Esophagus mucosa (tissue), 1 donor: ENCODE data around the gene BCL2L11. TPM values are rescaled to one million over a fixed set of nuclear protein-coding genes. Genes with fewer than 3 reads are reported as not detected.
A peak's percentile ranks its signal among the peaks of the same experiment; 100 is the strongest.

ENCODE experiments used
- ATAC-seq: fragments of 200-7000 bp; cut with Tn5 transposase; one replicate; pipeline ENCODE4 v1.9.1; 2020
- total RNA-seq: library from RNA; stranded (reverse); gene quantifications from one replicate; pipeline ENCODE4 v1.2.4, GENCODE V29; 2023
- donor health status: DM: yes; HTN: yes; CAD: no.

The BCL2L11 gene
- total RNA-seq, 1 donor from 2014 or later: 16.6 TPM

DNA sequence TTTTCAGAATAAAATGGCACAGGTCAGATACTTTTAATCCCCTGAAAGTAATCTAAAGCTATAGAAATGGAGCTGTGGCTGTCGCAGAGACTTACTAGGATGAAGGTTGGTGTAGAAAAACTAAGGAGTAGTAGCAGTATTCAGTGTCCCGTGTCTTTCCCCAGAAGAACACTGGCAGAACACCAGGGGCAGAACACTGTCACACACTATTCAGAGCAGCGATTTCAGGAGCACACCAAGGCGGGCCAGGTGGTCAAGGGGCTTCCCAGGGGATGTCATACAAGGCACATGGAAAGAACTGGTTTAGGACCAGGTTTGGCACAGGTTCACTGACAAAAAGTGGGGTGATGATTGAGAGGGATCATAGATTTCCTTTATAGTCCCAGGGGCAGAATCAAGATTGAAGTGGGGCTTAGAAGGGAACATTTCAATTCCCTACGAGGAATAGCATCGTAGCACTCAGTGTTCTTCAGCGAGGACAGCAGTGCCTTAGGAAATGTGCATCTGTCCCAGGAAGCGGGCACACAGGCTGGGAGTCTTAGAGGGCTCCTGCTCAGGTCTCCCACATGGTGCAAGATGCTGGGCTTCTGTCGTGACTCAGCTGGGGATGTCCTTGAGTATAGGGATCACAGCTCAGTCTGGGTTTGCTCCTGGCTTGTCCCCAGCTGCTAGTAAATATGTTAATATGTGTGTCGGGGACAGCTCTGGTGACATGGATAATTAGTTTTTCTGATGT lies 22.6 kb downstream of the BCL2L11 start:
- ATAC-seq: no peak

DNA sequence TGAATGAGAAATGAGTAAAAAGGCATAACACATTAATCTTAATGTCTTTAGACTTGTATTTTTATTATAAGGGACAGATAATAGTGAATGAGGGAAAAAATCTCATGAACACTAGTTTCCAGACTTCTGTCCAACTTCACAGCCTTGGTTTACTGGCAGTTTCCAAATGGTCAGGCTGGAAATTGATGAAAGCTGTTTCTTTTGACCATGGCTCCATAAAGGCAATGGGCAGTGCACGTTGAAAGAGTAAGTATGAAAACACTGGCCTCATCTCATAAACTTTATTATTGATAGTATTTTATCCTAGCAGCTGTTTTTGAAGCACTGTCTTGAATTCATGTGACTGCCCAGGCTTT lies 23.1 kb downstream of the BCL2L11 start:
- ATAC-seq: no peak

DNA sequence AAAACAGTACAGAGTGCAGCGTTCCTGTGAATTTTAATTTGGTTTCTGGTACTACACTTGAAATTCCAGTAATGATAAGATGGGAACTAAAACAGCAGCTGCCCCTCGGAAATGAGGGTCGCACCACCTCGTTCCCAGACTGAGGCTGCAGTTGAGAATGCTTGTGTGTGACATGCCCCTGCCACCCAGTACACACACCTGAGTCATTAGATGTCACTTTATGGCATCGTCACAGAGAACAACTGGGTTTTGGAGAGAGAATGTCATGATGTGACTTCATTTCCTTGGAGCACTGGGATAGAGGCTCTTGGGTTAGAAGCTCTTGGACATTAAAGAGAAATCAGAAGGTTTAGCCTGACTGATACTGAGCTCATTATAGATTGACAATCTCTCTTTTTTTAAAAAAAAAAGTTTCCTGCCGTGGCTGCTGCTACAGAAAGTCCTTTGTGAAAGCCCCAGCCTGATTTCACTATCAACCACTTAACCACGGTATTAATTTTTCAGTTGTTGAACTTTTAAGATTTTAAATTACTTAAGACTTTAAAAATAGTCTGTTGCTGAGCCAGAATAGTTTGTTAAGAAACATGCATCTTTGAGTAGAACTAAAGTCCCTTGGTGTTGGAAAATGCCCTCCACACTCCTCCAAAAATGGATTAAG lies 24.5 kb downstream of the BCL2L11 start:
- ATAC-seq: no peak

DNA sequence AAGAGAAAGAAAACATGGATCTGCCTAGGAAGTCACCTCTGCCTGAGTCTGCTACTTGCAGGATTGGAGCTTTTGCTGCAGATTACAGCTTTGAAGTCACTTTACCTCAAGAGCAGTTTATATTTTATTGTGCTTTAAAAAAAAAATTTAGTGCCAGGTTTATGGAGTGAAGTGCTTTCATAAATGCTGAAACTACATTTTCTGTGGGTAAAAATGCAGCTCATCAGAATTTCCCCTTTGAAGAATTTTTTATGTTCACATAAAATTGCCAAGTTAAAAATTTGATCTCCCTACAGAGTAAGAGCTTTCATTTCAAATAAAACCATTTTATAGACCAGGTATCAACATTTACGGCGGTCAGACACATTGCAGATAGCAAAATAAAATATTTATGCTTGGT lies 25.2 kb downstream of the BCL2L11 start:
- ATAC-seq: no peak

DNA sequence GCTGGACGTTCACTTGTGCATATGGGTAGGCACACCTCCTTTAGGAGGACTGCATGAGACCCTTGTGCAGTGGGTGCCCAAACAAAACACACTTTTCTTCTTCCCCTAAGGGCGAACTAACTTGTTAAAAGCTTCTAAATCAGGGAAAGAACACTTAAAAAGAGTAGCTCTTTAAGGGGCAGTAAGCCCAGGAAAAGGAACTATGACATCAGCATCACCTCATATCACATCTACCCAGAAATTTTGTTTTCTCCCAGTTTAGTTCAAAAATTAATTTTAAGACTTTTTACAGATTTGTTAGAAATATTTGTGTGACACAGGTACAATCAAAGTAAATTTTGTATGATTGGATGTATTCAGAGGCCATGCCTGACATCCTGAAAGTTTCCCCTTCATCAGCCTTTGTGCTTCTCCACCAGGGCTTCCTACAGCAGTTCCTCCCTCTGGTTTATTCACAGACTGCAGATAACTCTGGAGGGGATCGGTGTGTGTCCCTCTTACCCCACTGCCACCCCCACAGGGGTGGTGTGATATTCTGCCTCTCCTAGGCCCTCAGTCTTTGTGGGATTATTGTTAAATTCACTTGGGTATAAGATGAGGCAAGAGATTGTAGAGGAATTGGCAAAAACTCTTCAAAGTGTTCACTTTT lies 27.6 kb downstream of the BCL2L11 start:
- no peak for ATAC-seq

DNA sequence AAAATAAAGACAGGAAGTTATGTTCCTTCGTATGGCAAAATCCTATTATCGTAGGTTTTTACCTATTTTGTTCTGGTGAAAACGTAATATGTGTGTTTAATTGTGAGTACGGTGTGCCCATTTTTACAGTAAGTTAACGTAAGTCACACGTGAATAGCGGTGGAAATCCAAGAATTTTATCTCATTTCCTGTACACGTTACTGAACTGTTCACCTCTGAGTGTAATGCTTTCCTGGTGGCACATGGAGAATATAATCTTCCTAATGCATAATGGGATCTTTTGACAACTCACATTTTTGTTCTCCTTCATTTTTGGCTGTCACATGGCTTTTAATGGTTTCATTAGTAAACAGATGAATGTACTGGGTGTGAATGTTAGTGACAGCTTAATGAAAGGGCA lies 28.2 kb downstream of the BCL2L11 start:
- ATAC-seq: no peak

DNA sequence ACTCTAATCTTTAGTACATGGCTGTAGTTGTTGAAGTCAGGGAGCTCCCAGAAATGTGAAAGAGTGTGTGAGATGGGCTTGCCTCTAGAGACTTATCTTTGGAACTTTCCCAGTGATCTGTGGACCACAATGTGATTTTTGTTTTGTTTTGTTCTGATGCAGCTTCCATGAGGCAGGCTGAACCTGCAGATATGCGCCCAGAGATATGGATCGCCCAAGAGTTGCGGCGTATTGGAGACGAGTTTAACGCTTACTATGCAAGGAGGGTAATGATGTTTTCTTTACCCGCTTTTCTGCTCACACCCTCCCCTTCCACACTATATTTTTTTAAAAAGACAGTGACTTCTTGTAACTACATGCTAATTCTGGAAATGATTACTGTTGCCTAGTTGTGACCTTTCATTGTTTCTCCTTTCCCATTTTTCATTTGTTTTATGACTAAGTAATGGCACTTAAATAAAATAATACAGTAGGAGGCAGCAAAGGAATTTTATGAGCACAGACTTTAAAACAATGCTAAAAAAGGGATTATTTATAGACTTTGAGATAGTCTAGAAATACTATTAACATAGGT lies 29.3 kb downstream of the BCL2L11 start:
- no peak for ATAC-seq

DNA sequence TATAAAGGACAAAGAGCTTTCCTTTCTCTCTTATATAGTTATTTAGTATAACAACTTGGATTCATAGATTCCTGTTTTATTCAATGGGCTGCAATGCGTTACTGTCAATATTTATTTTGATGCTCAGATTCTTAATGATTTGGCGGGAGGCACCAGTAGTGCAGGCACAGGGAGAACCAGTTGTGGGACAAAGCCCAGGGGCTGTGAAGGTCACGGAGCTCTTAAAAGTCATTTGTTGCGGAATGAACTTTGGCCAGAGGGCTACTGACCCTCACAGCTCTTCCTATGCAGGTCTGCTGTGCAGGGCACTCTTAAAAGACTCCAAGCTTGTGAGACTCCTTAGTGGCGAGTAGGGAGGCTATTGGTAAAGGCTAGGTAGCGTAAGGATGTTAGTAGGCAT lies 34.0 kb downstream of the BCL2L11 start:
- no peak for ATAC-seq

DNA sequence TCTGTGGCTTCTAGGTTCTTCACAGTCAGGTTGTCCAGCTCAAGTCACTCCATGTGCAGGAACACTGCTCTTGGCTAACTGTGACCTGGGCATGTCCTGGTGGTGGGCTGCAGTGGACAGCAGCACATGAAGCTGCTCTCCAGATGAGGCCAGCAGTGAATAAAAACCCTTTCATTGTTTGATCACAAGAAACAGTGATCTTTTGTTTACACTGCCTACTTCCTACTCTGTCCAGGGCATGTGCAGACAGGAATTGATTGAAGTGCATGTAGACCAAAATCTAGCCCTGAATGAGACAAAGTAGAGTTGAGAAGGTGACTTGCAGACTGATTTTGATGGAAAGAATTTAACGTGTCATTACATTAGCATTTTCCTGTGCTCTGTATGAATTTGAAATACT lies 34.9 kb downstream of the BCL2L11 start:
- peak; percentile 71 for ATAC-seq

DNA sequence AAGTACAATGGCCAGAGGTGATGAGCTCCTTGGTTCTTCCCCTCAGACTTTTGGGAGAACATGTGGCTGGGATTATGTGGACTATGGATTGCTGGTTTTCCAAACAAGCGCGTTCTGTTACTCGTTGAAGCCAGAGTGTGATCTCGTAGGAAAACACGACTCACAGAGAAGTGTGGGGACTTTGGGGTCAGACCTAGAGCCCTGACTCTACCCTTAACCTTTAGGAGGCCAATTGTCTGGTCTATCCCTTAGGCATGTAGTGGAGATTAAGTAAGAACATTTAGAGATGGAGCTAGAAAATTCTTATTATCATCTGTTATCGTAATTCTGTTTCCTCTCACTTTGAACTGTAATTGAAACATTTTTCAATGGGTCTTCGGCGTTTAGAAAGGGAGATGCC lies 35.8 kb downstream of the BCL2L11 start:
- ATAC-seq: no peak

DNA sequence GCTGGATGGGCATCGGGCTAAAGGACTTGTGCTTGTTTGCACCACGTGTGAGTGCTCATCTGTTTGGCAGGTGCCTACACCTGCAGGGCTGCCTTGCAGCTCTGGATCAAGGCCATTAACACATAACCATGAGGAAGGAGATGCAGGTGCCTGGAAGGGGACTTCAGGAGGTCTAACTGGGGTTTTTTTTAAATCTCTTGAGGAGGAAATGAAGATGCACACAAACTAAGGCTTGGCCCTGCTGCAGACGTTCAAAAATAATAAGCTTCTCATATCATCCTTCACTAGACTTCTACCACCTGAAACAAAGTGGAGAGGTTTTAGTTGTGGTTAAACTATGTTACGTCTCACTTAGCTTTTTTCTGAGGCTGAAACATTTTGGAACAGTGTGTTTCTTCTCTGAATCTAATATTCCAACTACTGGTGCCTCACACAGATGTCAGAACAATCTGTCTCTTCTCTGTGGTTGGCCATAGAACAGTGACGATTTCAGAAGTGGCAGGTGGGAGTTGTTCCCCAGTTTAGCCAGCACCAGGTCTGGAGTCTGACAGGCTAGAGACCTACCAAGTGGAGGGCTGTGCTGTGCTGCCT lies 36.5 kb downstream of the BCL2L11 start:
- no peak for ATAC-seq

DNA sequence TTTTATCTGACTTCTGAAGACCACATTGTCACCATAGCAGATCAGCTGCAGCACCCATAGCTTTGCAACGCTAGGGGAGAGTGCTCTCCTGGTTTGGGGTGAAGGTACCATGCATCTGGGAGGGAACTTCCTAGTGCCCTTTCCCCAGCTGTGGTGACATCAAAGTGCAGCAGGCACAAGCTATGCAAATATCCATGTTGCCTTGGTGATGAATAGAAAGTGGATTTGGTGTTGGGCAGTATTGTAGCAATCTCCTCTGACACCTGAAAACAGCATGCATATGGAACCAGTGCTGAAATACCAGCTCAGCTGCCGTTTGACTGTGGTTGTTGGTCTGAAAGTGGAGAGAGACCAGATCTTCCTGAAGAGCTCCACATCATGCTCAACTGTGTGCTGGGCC lies 37.1 kb downstream of the BCL2L11 start:
- ATAC-seq: peak; percentile 10

DNA sequence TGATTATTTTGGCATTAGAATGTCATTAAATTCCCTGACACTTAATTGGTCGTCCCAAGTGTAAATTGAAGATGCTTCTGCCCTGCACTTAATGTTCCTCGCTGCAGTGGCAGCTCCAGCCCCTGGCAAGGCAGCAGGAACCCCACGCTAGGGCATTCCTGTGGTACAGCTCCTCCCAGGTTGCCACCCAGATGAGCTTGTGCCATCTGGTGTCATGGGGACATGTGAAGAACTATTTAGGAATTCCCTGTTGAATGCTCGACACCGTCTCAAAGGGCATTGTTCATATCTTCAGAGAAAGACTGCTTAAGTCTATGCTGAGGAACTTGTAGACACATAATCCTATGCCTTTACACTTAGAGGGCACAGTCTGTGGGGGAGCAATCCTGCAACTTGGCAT lies 38.9 kb downstream of the BCL2L11 start:
- ATAC-seq: no peak

DNA sequence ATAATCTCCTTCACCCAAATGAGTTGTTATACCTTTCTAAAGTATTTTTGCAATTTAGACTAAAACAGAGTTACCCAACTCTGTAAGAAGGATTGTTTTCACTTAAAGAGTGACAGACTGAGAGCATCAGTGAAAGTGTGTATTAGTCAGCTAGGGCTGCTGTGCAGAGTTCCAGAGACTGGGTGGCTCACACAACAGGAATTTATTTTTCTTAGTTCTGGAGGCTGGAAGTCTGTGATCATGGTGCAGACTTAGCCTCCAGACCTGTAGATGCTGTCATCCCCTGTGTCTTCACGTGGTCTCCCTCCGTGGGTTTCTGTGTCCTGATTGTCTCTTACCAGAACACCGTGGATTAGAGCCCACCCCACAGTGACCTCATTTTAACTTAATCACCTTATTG lies 40.0 kb downstream of the BCL2L11 start:
- no peak for ATAC-seq

DNA sequence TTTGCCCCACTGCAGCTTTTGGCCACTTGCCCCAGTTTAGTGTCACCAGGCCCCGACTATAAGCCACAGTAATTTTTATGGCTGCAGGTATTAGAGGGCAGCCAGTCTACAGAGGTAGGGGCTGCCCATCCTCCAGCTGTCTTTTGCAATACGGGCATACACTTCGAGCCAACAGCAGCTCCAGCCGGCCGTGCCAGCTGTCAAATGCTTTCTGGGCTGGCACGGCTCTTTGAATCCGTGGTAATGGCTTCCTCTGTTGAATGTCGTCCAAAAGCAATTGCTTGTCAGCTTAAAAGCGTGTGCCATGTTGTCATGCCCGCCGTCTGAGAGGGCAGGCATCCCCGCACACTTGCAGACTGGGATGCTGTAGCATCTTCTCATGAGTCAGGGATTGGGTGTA lies 41.3 kb downstream of the BCL2L11 start:
- no peak for ATAC-seq

DNA sequence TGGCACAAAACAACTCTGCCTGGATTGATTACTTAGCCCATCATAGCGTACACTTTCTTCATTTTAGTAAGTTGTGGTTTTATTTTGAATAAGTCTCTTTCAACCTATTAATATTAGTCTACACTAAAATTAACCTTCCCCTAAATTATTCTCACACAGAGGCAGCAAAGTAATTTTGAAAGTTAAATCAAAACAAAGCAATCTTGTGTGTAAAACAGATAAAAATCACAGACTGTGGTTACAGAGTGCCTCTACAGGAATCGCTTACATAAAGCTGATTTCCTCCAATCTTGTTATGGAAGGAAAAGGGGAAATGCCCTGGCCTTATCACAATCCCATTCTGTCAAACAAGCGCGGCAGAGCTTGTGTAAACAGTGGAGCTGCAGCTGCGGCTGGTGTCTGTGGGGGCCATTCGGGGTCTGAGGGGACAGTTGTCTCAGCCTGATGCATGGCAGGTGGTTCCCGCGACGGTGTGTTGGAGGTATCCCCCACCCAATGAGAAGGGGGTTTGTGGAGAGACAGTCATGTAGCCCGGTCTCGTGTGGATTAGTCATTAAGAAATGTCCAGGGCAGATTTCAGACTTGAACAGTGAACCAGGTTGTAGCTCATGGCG lies 42.1 kb downstream of the BCL2L11 start:
- no peak for ATAC-seq

DNA sequence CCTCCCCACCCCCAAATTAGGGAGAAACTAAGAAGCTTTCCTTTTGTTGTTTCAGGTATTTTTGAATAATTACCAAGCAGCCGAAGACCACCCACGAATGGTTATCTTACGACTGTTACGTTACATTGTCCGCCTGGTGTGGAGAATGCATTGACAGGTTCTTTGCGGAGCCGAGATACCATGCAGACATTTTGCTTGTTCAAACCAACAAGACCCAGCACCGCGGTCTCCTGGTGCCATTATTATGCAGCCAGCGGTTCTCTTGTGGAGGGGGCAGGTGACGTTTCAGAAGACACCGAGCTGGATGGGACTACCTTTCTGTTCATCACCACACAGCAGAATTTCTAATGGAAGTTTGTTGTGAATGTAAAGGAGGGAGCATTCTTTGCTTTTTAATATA lies 43.4 kb downstream of the BCL2L11 start:
- ATAC-seq: no peak

DNA sequence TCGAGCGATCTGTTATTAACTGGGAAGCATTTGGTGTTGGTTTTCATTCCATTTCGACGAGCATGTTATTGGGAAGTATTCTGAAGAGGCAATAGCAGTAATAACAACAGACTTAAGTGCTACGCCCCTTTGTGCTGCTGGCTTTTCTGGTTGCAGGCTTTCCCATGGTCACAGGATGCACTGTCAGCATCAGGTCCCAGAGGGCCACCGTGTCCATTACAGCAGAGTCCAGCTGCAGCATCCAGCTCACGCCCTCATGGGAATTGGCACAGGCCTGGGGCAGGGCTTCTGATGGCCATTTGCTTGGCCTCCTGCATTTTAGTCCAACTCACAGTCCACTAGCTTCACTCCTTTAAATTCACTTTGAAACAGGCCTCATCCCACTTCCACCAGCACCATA lies 44.4 kb downstream of the BCL2L11 start:
- no peak for ATAC-seq

DNA sequence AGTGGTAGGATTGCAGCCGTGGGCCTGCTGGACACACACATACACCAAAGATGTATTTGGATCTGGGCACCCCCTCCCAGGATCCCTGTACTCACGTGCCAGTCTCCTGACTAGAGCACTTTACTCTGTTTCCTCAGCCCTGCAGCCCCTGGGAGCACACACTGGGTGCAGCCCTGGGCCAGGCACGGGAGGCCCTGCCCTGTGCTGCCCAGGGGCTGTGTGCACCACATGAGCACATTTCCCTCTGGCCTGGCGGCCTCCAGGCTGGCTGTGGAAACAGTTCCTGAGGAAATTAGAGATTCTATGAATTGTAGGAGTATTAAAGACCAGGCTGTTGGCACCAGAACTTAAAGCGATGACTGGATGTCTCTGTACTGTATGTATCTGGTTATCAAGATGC lies 45.4 kb downstream of the BCL2L11 start:
- ATAC-seq: peak; percentile 19

DNA sequence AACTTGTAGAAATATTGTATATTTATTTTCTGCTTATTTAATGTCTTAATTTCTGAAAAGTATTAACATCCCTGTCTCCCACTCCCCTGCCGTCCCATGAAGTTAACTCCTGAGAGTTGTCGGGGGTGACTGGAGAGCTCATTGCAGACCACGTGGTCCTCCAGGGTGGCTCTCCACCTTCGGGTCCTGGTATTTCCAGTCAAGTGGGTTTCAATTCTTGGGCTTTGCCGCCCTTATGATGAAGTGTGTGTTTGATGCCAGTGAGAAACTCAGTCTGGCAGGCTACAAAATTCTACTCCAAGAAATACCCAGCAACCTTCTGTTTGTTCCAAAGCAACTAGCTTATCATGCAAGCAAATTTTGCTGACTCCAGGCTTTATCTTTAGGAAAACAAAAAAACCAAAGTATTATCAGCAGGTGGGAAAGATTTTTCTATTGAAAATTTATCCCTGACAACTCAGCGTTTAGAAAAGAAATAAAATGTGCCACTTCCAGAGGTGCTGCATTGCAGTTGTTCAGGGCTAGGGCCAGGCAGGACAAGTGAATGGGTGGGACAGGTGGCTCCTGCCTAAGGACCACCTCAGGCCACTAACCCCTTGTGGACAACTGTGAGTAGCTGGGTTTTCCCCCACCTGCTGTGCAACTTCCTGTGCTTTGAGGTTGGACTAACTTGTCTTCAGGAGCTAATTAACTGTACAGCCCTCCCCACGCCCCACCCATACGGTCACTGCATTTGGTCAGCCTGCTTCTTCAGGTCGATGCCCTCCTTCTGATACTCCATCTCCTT lies 46.6 kb downstream of the BCL2L11 start:
- ATAC-seq: no peak

DNA sequence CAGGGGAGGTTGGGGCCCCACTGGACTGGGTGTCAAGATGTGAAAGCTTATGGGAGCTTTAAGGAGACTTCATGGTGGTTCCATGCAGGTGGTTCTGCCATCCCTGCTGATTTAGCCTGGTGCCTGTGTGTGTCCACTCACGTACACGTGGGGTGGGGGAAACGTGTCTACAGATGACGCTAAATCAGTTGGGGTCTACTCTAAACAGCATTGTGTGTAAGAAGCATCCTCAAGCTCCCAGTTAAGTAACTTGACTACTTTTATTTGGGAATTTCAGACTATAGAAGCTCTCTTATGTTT lies 47.1 kb downstream of the BCL2L11 start:
- no peak for ATAC-seq

DNA sequence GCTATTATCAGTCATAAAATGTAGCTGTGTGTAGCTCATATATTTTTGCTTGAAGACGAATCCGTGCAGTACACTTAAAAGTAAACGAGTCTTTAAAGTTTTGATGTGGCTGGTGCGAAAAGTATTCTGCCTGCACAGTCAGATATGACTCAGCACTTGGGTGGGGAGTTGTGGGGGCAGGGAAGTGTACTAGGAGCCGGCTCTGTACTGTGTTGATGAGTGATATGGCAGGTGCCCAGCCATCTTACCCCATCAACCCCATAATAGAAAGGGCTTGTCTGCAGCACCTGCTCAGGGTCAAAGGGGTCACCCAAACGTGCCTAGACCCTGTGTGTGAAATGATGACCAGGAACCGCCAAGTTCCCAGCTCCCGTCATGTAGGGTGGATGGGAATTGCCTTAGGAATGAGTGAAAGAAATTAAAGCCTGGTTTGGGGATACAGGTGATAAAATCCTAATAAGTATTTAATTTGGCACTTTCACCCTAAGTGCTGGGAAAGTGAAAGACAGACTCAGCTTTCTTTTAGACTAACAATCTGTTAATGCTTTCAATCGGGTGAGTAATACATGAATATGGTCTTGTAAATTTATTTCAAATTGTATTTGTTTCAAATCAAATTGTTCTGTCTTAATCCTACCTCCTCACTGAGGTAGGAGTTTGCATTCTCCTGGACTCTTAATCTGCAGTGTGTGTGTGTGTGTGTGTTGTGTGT lies 48.0 kb downstream of the BCL2L11 start:
- ATAC-seq: peak; percentile 90
